NCI-H1105 (cell line): Measurements from ENCODE around the gene AOX1.
"Not testable (repeated sequence)": the region's sequence is repeated elsewhere in the genome, so short reads cannot be mapped to it uniquely, and the experiment has no call there.

ENCODE experiments used
- DNase-seq: peaks from one replicate; lab custom pipeline; 2025; lab: John Stamatoyannopoulos, UW

Gene AOX1

GRCh38 chr2:200585730-200586643 is at the start of gene AOX1:
Gene AOX1, plus strand, starts transcription at chr2:200586014. Its CDS starts 95 bp downstream, at chr2:200586109.
- DNase-seq, result no peak

- no peak for DNase-seq
Observed at GRCh38 chr2:200538139-200538538, 47.7 kb upstream of the AOX1 start.

GRCh38 chr2:200540793-200541192 is 45.0 kb upstream of the AOX1 start:
- DNase-seq, result no peak

DNA sequence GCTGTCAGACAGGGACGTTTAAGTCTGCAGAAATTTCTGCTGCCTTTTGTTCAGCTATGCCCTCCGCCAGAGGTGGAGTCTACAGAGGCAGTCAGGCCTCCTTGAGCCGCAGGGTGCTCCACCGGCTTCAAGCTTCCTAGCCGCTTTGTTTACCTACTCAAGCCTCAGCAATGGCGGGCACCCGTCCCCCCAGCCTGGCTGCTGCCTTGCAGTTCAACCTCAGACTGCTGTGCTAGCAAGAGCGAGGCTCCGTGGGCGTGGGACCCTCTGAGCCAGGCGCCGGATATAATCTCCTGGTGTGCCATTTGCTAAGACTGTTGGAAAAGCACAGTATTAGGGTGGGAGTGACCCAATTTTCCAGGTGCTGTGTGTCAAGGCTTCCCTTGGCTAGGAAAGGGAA is 19.2 kb upstream of the AOX1 start:
- DNase-seq, result not testable (repeated sequence)

DNA sequence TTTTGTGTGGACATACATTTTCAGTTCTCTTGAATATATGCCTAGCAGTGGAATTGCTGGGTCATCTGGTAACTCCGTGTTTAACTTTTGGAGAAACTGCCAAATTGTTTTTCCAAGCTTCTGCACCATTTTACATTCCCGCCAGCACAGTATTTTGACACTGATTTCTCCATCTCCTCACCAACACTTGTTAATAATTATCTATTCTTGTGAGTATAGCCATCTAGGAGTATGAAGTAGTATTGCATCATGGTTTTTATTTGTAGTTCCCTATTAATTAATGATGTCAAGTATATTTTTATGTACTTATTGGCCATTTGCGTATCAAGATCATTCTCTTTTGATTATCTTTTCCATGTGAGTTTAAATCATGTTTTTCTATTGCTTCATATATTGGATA is 17.9 kb upstream of the AOX1 start:
- DNase-seq, result no peak

DNA sequence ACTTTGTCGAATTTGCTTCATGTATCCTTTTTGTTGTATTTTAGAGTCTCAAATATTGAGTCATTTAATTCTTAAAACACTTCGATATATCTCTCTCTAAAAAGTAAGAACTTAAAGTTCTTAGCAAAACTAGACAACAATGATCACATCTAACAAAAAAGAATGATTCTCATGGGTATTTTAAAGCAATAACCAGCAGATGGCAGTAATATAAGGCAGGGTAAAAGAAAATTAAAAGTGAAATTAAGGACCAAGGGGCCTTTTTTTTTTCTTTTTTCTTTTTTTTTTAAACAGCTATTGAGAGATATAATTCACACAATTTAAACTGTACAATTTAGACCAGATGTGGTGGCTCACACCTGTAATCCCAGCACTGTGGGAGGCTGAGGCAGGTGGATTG is 9.9 kb upstream of the AOX1 start:
- DNase-seq, result no peak

DNA sequence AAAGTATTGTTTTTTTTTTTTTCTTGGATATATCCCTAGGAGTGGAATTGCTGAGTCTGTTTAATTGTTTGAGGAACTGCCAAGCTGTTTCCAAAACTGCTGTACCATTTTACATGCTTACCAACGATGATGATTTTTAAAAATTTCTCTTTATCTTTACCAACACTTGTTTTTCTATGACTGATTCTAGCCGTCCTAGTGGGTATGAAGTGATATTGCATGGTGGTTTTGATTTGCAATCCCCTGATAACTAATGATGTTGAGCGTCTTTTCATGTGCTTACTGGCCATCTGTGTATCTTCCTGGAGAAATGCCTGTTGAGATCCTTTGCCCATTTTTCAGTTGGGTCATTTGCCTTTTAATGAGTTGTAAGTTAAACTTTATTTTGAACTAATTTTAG is 8.8 kb upstream of the AOX1 start:
- no peak for DNase-seq

- no peak for DNase-seq
Observed at GRCh38 chr2:200578778-200579177, 7.0 kb upstream of the AOX1 start.

GRCh38 chr2:200584639-200585038 is 1.2 kb upstream of the AOX1 start:
- DNase-seq, result no peak

DNA sequence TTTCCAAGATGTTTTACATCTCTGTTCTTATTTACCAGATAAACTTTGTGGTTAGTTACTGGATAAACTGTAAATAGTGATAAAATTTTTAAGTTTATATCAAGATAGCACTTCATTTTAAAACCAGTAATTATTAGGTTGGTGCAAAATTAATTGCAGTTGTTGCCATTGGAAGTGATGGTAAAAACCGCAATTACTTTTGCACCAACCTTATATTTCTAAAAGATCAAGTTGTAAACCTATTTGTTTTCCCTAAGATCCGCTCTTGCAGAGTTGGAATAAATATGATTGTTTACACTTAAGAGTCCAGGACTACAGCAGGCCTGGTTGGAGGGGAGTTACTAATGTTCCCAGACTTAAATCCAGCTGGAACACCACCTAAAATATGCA is 479 bp upstream of the AOX1 start:
- no peak for DNase-seq

DNA sequence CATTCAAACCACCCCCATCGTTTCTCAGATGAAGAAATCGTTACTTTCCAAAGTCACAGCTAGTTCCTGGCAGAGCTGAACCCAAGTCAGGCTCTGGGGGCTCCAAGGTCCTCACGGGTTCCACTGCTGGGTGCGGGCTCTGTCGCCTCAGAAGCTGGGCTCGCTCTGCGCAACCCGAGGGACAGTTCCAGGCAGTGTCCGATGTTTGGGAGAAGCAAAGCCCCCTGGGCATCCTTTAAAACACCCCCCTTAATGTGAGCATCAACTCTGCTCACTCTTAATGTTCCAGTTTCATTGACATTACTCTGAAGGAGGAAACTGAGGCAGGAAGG is 796 bp downstream of the AOX1 start:
- no peak for DNase-seq

DNA sequence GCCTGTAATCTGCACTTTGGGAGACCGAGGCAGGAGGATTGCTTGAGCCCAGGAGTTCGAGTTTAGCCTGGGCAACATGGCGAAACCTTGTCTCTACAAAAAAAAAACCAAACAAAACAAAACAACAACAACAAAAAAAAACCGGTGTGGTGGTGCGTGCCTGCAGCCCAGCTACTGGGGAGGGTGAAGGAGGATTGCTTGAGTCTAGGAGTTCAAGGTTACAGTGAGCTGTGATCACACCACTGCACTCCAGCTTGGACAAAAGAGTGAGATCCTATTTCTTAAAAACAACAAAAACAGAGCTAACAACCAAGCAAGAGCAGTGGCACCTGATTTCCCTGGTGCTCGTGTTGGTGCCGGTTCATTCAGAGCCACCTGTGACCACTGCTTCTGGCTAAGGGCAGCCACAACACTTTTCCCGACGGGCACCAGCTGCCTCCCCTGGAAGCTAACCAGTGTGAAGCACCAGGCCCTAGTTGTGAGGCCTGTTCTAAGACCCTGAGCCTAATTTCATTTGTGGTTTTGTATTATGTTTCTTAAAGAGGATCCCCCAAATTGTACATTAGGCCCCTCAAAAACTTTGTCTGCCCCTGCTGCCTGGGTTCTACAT is 1.3 kb downstream of the AOX1 start:
- no peak for DNase-seq

DNA sequence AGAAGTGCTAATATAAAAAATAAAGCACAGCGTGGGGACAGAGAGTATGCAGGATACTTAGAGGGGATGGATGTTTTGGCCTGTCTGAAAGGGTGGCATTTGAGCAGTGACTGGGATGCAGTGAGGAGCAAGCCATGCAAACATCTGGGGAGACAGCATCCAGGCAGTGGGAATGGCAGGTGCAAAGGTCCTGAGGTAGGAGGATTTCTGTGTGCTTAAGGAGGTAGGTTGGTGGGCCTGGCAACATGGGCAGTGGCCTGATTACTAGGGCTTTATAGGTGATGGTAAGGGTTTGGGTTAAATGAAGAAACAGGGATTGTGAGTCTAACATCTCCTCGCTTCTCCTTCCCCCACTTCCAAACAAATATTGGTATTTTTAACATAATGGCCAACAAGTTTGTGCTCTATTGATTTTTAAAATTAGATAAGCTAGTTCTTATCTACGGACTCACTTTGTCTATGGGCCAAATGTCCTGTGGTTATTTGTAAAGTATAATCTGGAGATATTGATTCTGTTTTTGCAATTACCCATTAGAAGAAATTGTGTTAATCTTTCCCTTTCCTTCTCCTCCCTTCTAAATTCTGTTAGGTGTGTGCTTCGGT is 2.4 kb downstream of the AOX1 start:
- DNase-seq, result no peak

DNA sequence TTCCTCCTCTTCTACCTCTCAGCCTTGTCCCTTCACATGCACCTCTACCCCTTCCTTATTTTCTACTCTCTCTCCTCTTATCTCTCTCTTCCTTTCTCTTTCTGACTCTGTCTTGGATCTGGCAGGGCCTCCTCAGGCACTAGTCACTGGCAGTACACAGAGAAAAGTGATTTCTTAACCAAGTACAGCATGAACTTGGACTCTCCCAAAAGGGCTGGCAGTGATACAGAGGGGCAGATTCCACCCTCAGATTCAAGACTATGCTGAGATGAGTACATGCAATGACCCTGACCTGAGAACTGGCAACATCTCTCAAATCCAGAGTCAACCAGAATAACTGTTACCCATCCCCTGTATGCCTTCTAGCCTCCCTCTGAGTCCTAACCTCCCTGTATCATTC is 4.3 kb downstream of the AOX1 start:
- no peak for DNase-seq

DNA sequence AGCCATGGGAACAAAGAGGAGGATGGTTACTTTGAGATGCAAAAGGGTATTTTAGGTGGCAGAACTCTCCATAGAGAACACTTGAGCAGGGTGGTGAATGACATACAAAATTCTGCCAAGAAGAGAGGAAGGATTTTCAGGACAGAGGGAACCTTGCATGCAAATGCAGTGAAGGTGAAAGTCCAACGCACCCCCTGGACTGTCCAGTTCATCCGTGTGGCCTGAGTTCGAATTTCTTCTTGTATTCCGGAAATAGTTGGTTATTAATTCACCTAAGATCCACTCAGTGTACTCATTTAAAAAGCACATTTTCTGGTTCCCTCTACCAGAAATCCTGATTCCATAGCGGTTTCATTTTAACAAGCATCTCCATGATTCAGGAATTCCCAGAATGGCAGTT is 5.5 kb downstream of the AOX1 start:
- DNase-seq, result no peak

DNA sequence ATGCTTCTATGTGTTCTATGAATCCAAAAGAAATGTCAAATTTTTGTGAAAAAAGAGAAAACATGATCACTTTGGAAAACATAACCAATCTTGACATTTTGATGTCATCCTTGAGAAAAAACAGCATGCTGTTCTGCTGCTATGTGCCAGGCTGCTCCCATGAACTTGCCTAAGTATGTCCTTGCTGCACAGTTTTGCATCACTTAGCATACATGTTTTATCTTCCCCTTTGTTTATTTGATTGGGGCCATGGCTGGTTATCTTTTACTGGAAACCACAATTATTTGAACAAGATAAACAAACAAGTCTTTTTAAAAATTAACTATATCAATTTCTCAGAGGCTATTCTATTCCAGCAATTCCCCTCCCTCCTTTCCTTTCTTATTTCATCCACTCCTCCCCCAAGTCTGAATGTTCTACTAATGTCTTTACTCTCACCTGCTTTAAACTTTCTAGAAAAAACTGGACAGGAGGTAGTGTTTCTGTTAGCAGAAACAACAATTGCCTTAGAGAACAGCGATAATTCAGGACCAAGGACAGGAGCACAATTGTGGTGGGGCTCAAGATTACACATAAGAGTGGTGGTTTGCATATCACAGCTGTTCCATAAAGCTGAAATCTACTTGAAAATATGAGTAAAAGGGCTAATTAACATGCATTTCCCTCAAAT is 6.7 kb downstream of the AOX1 start:
- DNase-seq, result no peak

- DNase-seq, result no peak
Observed at GRCh38 chr2:200593905-200594304, 8.1 kb downstream of the AOX1 start.

- no peak for DNase-seq
Observed at GRCh38 chr2:200595913-200596312, 10.1 kb downstream of the AOX1 start.

GRCh38 chr2:200596774-200597570 is 11.2 kb downstream of the AOX1 start:
- no peak for DNase-seq

DNA sequence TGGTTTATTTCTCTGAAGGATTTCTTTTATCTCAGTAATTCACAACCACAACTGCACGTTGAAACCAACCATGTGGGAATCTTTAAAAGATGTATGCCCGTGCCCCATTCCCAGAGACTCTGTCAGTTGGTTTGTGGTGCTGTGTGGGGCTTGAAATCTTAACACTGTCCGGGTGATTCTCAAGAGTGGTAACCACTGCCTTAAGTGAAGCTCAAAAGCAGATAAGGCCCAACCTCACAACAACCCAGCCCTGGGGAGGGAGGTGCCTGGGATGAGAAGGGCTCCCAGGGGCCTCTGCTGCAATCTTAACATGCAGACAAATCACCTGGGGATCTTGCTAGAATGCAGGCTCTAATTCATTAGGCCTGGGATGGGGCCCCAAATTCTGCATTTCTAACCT is 13.4 kb downstream of the AOX1 start:
- DNase-seq, result no peak

- DNase-seq, result no peak
Observed at GRCh38 chr2:200600549-200601225, 14.9 kb downstream of the AOX1 start.
